ENCODE results near the gene TRIM14.
"Not testable (repeated sequence)": the region's sequence is repeated elsewhere in the genome, so short reads cannot be mapped to it uniquely, and the experiment has no call there.

The TRIM14 gene

GRCh38 chr9:98107926-98108325 is 11.1 kb downstream of the TRIM14 start:
- no peak for DNase-seq (ENCODE audit: low read depth)

GRCh38 chr9:98105006-98105405 is 14.0 kb downstream of the TRIM14 start:
- no peak for DNase-seq (ENCODE audit: low read depth)

GRCh38 chr9:98104445-98104881 is 14.6 kb downstream of the TRIM14 start:
- no peak for DNase-seq (ENCODE audit: low read depth)

GRCh38 chr9:98101868-98102273 is 17.2 kb downstream of the TRIM14 start:
- peak; percentile 64 for DNase-seq (ENCODE audit: low read depth)

GRCh38 chr9:98101416-98101815 is 17.6 kb downstream of the TRIM14 start:
- no peak for DNase-seq (ENCODE audit: low read depth)

- DNase-seq (ENCODE audit: low read depth) = no peak
These were observed 18.6 kb downstream of the TRIM14 start for GRCh38 chr9:98100456-98100855.

- DNase-seq (ENCODE audit: low read depth) = no peak
These were observed 19.1 kb downstream of the TRIM14 start for GRCh38 chr9:98099898-98100297.

- no peak for DNase-seq (ENCODE audit: low read depth)
These were observed 19.7 kb downstream of the TRIM14 start for GRCh38 chr9:98099346-98099745.

- DNase-seq (ENCODE audit: low read depth) = no peak
These were observed 21.2 kb downstream of the TRIM14 start for GRCh38 chr9:98097836-98098235.

- DNase-seq (ENCODE audit: low read depth) = no peak
These were observed 22.9 kb downstream of the TRIM14 start for GRCh38 chr9:98096091-98096490.

- DNase-seq (ENCODE audit: low read depth) = no peak
These were observed 23.6 kb downstream of the TRIM14 start for GRCh38 chr9:98095401-98095800.

GRCh38 chr9:98094851-98095250 is 24.2 kb downstream of the TRIM14 start:
- DNase-seq (ENCODE audit: low read depth) = no peak

- no peak for DNase-seq (ENCODE audit: low read depth)
These were observed 24.7 kb downstream of the TRIM14 start for GRCh38 chr9:98094316-98094715.

GRCh38 chr9:98092613-98092931 is 26.4 kb downstream of the TRIM14 start:
- no peak for DNase-seq (ENCODE audit: low read depth)

GRCh38 chr9:98091735-98092612 is 27.0 kb downstream of the TRIM14 start:
- DNase-seq (ENCODE audit: low read depth) = no peak

GRCh38 chr9:98090674-98091073 is 28.3 kb downstream of the TRIM14 start:
- DNase-seq (ENCODE audit: low read depth) = not testable (repeated sequence)

- peak; percentile 19 for DNase-seq (ENCODE audit: low read depth)
These were observed 31.3 kb downstream of the TRIM14 start for GRCh38 chr9:98087420-98088354.

GRCh38 chr9:98086461-98086860 is 32.6 kb downstream of the TRIM14 start:
- no peak for DNase-seq (ENCODE audit: low read depth)

- DNase-seq (ENCODE audit: low read depth) = no peak
These were observed 33.1 kb downstream of the TRIM14 start for GRCh38 chr9:98085944-98086343.

GRCh38 chr9:98085058-98085457 is 34.0 kb downstream of the TRIM14 start:
- DNase-seq (ENCODE audit: low read depth) = no peak

- no peak for DNase-seq (ENCODE audit: low read depth)
These were observed 34.6 kb downstream of the TRIM14 start for GRCh38 chr9:98084396-98084795.

GRCh38 chr9:98083566-98084183 is 35.3 kb downstream of the TRIM14 start:
- DNase-seq (ENCODE audit: low read depth) = no peak
